K562 (cell line): ENCODE measurements around the gene DCTN5. TPM values are rescaled to one million over a fixed set of nuclear protein-coding genes. Genes with fewer than 3 reads are reported as not detected.

ENCODE experiments used
- CREBBP ChIP-seq: IDR thresholded peaks from one replicate; pipeline ENCODE4 v1.6.1; 2012; ENCODE audit warnings: low read depth, mild to moderate bottlenecking, control low read depth, inconsistent platforms, low read length
- E2F8 ChIP-seq: fragments of 450-650 bp; IDR thresholded peaks from 2 replicates; pipeline ENCODE4 v1.7.1; 2018; ENCODE audit warnings: mild to moderate bottlenecking, low read depth; ENCODE audit not compliant: partially characterized antibody
- EP400 ChIP-seq: fragments of 450-650 bp; IDR thresholded peaks from 2 replicates; pipeline ENCODE4 v1.6.1; 2017; ENCODE audit warnings: antibody characterized with exemption, mild to moderate bottlenecking, moderate library complexity
- HES1 ChIP-seq: fragments of 450-650 bp; IDR thresholded peaks from 2 replicates; pipeline ENCODE4 v1.6.1; 2016; ENCODE audit warnings: low read depth, mild to moderate bottlenecking, moderate library complexity
- KLF13 ChIP-seq: fragments of 450-650 bp; IDR thresholded peaks from 2 replicates; pipeline ENCODE4 v1.6.1; 2016; ENCODE audit warnings: missing genetic modification characterization, low read depth, mild to moderate bottlenecking, missing compliant biosample characterization, moderate library complexity, borderline replicate concordance
- MEF2D ChIP-seq: conservative IDR thresholded peaks from 2 replicates; pipeline ENCODE4 v1.6.1; 2016; ENCODE audit warnings: low read depth, missing genetic modification characterization, missing compliant biosample characterization
- POLR3G ChIP-seq: IDR thresholded peaks from 2 replicates; pipeline ENCODE4 v1.6.1; 2011; ENCODE audit not compliant: insufficient read length, insufficient replicate concordance; ENCODE audit errors: extremely low read depth
- PPARD ChIP-seq: fragments of 250-450 bp; sonication (Bioruptor Pico); IDR thresholded peaks from 2 replicates; pipeline ENCODE4 v1.8.0; 2022; ENCODE audit warnings: inconsistent platforms, mild to moderate bottlenecking, moderate library complexity
- PTTG1 ChIP-seq: fragments of 450-650 bp; IDR thresholded peaks from 2 replicates; pipeline ENCODE4 v1.6.1; 2016; ENCODE audit warnings: low read depth, mild to moderate bottlenecking, missing genetic modification characterization, missing compliant biosample characterization
- SAFB2 ChIP-seq: fragments of 200-400 bp; formaldehyde crosslinking; IDR thresholded peaks from 2 replicates; pipeline ENCODE4 v1.6.1; 2018; ENCODE audit warnings: borderline replicate concordance, low read length, low read depth, moderate library complexity; ENCODE audit not compliant: severe bottlenecking
- SMARCA5 ChIP-seq: fragments of 450-650 bp; IDR thresholded peaks from 2 replicates; pipeline ENCODE4 v1.6.1; 2016
- SRSF9 ChIP-seq: fragments of 200-400 bp; formaldehyde crosslinking; IDR thresholded peaks from 2 replicates; pipeline ENCODE4 v1.6.1; 2017; ENCODE audit warnings: low read depth, low read length, borderline replicate concordance
- U2AF1 ChIP-seq: fragments of 200-400 bp; formaldehyde crosslinking; optimal IDR thresholded peaks from 2 replicates; pipeline ENCODE3; 2017; ENCODE audit warnings: mild to moderate bottlenecking, low read depth, low read length, moderate library complexity
- ZNF239 ChIP-seq: fragments of 250-450 bp; sonication (Bioruptor Pico); IDR thresholded peaks from 2 replicates; pipeline ENCODE4 v1.4.0; 2020; ENCODE audit warnings: mild to moderate bottlenecking
- ZNF583 ChIP-seq: fragments of 250-450 bp; sonication (Bioruptor Pico); IDR thresholded peaks from 2 replicates; pipeline ENCODE4 v1.4.0; 2020
- ZNF699 ChIP-seq: fragments of 250-450 bp; sonication (Bioruptor Pico); IDR thresholded peaks from 2 replicates; pipeline ENCODE4 v1.8.0; 2021; ENCODE audit warnings: mild to moderate bottlenecking, moderate library complexity; ENCODE audit not compliant: insufficient replicate concordance
- polyA plus RNA-seq, 8 experiments: library from polyadenylated mRNA; depleted of rRNA in 4 of 8; stranded (reverse) in 5 of 8; unstranded in 3 of 8; fragments of >200 nt; fragmentation: Nextera tagmentation in 2 of 8; fragmentation: Illumina TruSeq in 1 of 8; extraction: Ambion mirVana in 2 of 8; extraction: Trizol in 1 of 8; gene quantifications; 2 replicates each; pipeline versions ENCODE4 v1.2.1 to v1.2.3, GENCODE V29; 2011 to 2014; ENCODE audit warnings: inconsistent platforms in 1 of 8, missing spikeins in 1 of 8
- total RNA-seq, 7 experiments: library from RNA; depleted of rRNA in 6 of 7; stranded (reverse); fragments of >200 nt in 6 of 7; fragmentation: Illumina TruSeq in 2 of 7; extraction: Trizol in 2 of 7; gene quantifications; 2 replicates each; pipeline versions ENCODE4 v1.2.1 to v1.2.3, GENCODE V29; 2011 to 2021; ENCODE audit warnings: low replicate concordance in 1 of 7
- TF ChIP-seq, protein P1 (sequence below): fragments of 200-800 bp; sonication (Bioruptor generic); IDR thresholded peaks from 2 replicates; pipeline ENCODE4 v1.6.1; 2016; ENCODE audit warnings: missing genetic modification characterization, missing compliant biosample characterization
- TF ChIP-seq, protein P2 (sequence below), 2 experiments: fragments of 450-650 bp; conservative IDR thresholded peaks; 2 replicates each; pipeline ENCODE4 v1.6.1; 2017; ENCODE audit warnings: mild to moderate bottlenecking in 2 of 2, moderate library complexity in 2 of 2

The DCTN5 gene
- total and polyA plus RNA-seq, 9 of the 15 experiments (the other 6 are each of a cell fraction or from before 2014, with no cell fraction given) = 35.8 to 149 (median 75.9) TPM

GRCh38 chr16:23667355-23667659 lies 26.0 kb downstream of the DCTN5 start (continued):
- TF ChIP-seq SMARCA5 (no peak), POLR3G (no peak), ZNF583 (CRISPR knock-in tag) (no peak), HES1 (no peak), E2F8 (no peak), PPARD (no peak), SRSF9 (no peak), CREBBP (no peak), ZNF699 (CRISPR knock-in tag) (no peak), KLF13 (tag) (no peak), EP400 (peak; percentile 48), MEF2D (tag) (no peak), ZNF239 (no peak), SAFB2 (no peak), PTTG1 (tag) (no peak), U2AF1 (no peak)
- TF ChIP-seq, protein P1, sequence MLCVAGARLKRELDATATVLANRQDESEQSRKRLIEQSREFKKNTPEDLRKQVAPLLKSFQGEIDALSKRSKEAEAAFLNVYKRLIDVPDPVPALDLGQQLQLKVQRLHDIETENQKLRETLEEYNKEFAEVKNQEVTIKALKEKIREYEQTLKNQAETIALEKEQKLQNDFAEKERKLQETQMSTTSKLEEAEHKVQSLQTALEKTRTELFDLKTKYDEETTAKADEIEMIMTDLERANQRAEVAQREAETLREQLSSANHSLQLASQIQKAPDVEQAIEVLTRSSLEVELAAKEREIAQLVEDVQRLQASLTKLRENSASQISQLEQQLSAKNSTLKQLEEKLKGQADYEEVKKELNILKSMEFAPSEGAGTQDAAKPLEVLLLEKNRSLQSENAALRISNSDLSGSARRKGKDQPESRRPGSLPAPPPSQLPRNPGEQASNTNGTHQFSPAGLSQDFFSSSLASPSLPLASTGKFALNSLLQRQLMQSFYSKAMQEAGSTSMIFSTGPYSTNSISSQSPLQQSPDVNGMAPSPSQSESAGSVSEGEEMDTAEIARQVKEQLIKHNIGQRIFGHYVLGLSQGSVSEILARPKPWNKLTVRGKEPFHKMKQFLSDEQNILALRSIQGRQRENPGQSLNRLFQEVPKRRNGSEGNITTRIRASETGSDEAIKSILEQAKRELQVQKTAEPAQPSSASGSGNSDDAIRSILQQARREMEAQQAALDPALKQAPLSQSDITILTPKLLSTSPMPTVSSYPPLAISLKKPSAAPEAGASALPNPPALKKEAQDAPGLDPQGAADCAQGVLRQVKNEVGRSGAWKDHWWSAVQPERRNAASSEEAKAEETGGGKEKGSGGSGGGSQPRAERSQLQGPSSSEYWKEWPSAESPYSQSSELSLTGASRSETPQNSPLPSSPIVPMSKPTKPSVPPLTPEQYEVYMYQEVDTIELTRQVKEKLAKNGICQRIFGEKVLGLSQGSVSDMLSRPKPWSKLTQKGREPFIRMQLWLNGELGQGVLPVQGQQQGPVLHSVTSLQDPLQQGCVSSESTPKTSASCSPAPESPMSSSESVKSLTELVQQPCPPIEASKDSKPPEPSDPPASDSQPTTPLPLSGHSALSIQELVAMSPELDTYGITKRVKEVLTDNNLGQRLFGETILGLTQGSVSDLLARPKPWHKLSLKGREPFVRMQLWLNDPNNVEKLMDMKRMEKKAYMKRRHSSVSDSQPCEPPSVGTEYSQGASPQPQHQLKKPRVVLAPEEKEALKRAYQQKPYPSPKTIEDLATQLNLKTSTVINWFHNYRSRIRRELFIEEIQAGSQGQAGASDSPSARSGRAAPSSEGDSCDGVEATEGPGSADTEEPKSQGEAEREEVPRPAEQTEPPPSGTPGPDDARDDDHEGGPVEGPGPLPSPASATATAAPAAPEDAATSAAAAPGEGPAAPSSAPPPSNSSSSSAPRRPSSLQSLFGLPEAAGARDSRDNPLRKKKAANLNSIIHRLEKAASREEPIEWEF = no peak
- TF ChIP-seq, protein P2, sequence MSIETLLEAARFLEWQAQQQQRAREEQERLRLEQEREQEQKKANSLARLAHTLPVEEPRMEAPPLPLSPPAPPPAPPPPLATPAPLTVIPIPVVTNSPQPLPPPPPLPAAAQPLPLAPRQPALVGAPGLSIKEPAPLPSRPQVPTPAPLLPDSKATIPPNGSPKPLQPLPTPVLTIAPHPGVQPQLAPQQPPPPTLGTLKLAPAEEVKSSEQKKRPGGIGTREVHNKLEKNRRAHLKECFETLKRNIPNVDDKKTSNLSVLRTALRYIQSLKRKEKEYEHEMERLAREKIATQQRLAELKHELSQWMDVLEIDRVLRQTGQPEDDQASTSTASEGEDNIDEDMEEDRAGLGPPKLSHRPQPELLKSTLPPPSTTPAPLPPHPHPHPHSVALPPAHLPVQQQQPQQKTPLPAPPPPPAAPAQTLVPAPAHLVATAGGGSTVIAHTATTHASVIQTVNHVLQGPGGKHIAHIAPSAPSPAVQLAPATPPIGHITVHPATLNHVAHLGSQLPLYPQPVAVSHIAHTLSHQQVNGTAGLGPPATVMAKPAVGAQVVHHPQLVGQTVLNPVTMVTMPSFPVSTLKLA (conservative IDR thresholded peaks at IDR 0.05) = peak in 1 of 2 experiments; percentile 44; a peak in 2 of 4 replicates
